Measurements from ENCODE around the gene LSR. TPM values are rescaled to one million over a fixed set of nuclear protein-coding genes. Genes with fewer than 3 reads are reported as not detected.
A peak's percentile ranks its signal among the peaks of the same experiment; 100 is the strongest.

Gene LSR
- total RNA-seq, 1 donor from 2014 or later = 11.3 TPM

GRCh38 chr19:35265126-35265899 is 16.5 kb downstream of the LSR start:
- peaks cover 20% of the 10 kb centered on the region for H3K36me3 ChIP-seq (ENCODE audit: control insufficient read depth, insufficient read depth, low read length)
- FAIRE-seq (no peak), DNase-seq (ENCODE audit: low read depth) (peak; percentile 29)

GRCh38 chr19:35265900-35266519 is 17.2 kb downstream of the LSR start:
- no peak overlapping the region for H3K4me3 ChIP-seq (ENCODE audit: low read depth, low read length)
- H3K36me3 ChIP-seq (ENCODE audit: control insufficient read depth, insufficient read depth, low read length) = peaks cover 24% of the 10 kb centered on the region
- no peaks in the 10 kb centered on the region for H3K27me3 ChIP-seq (ENCODE audit: control insufficient read depth, insufficient read depth, low read length)
- FAIRE-seq = no peak
- DNase-seq (ENCODE audit: low read depth) = no peak
- TF ChIP-seq CTCF (IDR thresholded peaks at IDR 0.05; ENCODE audit: insufficient read depth, low read length, severe bottlenecking) = no peak

More at GRCh38 chr19:35265126-35265899, 16.5 kb downstream of the LSR start:
- no peak overlapping the region for H3K4me3 ChIP-seq (ENCODE audit: low read depth, low read length)
- no peak for TF ChIP-seq CTCF (IDR thresholded peaks at IDR 0.05; ENCODE audit: insufficient read depth, low read length, severe bottlenecking)
- H3K27me3 ChIP-seq (ENCODE audit: control insufficient read depth, insufficient read depth, low read length) = no peaks in the 10 kb centered on the region

GRCh38 chr19:35266520-35267352 is 17.9 kb downstream of the LSR start:
- no peak for TF ChIP-seq CTCF (IDR thresholded peaks at IDR 0.05; ENCODE audit: insufficient read depth, low read length, severe bottlenecking)
- FAIRE-seq (no peak), DNase-seq (ENCODE audit: low read depth) (no peak)
- H3K27me3 ChIP-seq (ENCODE audit: control insufficient read depth, insufficient read depth, low read length) = no peaks in the 10 kb centered on the region
- H3K36me3 ChIP-seq (ENCODE audit: control insufficient read depth, insufficient read depth, low read length) = peaks cover 27% of the 10 kb centered on the region
- peak overlapping the region; percentile 55 for H3K4me3 ChIP-seq (ENCODE audit: low read depth, low read length)

- DNase-seq (ENCODE audit: low read depth) (no peak), FAIRE-seq (no peak)
- H3K36me3 ChIP-seq (ENCODE audit: control insufficient read depth, insufficient read depth, low read length) = peaks cover 29% of the 10 kb centered on the region
- H3K4me3 ChIP-seq (ENCODE audit: low read depth, low read length) = peak overlapping the region; percentile 55
- H3K27me3 ChIP-seq (ENCODE audit: control insufficient read depth, insufficient read depth, low read length) = no peaks in the 10 kb centered on the region
- no peak for TF ChIP-seq CTCF (IDR thresholded peaks at IDR 0.05; ENCODE audit: insufficient read depth, low read length, severe bottlenecking)
Measured at GRCh38 chr19:35267353-35267817, 18.6 kb downstream of the LSR start.

GRCh38 chr19:35267818-35268535 is 19.2 kb downstream of the LSR start:
- DNase-seq (ENCODE audit: low read depth) = peak; percentile 33
- H3K36me3 ChIP-seq (ENCODE audit: control insufficient read depth, insufficient read depth, low read length) = peaks cover 29% of the 10 kb centered on the region

More at GRCh38 chr19:35267818-35268535, 19.2 kb downstream of the LSR start:
- Histone ChIP-seq H3K27me3 (ENCODE audit: control insufficient read depth, insufficient read depth, low read length) (no peaks in the 10 kb centered on the region), H3K4me3 (ENCODE audit: low read depth, low read length) (peak overlapping the region; percentile 55)
- FAIRE-seq = no peak
- TF ChIP-seq CTCF (IDR thresholded peaks at IDR 0.05; ENCODE audit: insufficient read depth, low read length, severe bottlenecking) = no peak
